Choroid plexus epithelial cell (primary cell): Measurements from ENCODE around the gene MYBL2.
"Not testable (repeated sequence)": the region's sequence is repeated elsewhere in the genome, so short reads cannot be mapped to it uniquely, and the experiment has no call there.

Experiments used
- DNase-seq: peaks from one replicate; pipeline ENCODE4 v3.0.0-alpha.2; 2010; ENCODE audit warnings: low read depth
- H3K4me3 ChIP-seq: 2 replicates; pipeline ENCODE4 v1.5.1; 2011; ENCODE audit warnings: low read depth, mild to moderate bottlenecking, control low read depth, low read length, moderate library complexity
- TF ChIP-seq, protein P1 (sequence below): conservative IDR thresholded peaks from 2 replicates; pipeline ENCODE4 v1.5.1; 2011; ENCODE audit warnings: low read depth, mild to moderate bottlenecking, control low read depth, inconsistent platforms, low read length, moderate library complexity

Gene MYBL2

DNA sequence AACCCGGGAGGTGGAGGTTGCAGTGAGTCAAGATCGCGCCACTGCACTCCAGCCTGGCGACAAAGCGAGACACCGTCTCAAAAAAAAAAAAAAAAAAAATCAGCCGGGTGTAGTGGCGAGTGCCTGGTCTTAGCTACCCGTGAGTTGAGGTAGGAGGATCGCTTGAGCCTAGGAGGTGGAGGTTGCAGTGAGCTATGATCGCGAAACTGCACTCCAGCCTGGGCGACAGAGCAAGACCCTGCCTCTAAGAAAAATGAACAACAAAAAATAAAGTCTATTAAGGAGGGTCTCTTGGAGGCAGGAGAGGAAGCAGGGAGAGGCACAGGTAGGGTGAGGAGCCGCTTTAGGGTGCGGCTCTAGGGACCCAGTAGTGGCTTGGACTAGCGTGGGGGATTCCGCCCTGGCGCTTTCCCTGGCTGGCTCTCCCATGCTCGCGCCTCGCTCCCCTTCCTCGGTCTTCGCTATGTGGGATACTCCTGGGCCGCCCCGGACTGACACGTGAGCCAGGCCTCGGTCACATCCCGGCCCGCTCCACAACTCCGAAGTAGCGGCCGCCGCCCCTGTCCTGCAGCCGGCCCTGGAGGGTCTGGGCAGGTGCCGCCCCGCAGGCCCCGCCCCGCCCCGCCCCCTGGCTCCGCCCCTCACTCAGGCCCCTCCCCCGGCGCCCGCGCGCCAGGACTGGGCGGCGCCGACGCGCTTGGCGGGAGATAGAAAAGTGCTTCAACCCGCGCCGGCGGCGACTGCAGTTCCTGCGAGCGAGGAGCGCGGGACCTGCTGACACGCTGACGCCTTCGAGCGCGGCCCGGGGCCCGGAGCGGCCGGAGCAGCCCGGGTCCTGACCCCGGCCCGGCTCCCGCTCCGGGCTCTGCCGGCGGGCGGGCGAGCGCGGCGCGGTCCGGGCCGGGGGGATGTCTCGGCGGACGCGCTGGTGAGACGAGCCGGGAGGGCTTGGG is at the start of gene MYBL2:
Gene MYBL2, plus strand, starts transcription at position 739 of the 953 bp plus-strand sequence. Its CDS starts 170 bp downstream, at position 909.
- peak within 1 kb of the TSS; percentile 57 for H3K4me3 ChIP-seq
- TF ChIP-seq, protein P1, sequence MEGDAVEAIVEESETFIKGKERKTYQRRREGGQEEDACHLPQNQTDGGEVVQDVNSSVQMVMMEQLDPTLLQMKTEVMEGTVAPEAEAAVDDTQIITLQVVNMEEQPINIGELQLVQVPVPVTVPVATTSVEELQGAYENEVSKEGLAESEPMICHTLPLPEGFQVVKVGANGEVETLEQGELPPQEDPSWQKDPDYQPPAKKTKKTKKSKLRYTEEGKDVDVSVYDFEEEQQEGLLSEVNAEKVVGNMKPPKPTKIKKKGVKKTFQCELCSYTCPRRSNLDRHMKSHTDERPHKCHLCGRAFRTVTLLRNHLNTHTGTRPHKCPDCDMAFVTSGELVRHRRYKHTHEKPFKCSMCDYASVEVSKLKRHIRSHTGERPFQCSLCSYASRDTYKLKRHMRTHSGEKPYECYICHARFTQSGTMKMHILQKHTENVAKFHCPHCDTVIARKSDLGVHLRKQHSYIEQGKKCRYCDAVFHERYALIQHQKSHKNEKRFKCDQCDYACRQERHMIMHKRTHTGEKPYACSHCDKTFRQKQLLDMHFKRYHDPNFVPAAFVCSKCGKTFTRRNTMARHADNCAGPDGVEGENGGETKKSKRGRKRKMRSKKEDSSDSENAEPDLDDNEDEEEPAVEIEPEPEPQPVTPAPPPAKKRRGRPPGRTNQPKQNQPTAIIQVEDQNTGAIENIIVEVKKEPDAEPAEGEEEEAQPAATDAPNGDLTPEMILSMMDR, result no peak
- peak; percentile 59 for DNase-seq

DNA sequence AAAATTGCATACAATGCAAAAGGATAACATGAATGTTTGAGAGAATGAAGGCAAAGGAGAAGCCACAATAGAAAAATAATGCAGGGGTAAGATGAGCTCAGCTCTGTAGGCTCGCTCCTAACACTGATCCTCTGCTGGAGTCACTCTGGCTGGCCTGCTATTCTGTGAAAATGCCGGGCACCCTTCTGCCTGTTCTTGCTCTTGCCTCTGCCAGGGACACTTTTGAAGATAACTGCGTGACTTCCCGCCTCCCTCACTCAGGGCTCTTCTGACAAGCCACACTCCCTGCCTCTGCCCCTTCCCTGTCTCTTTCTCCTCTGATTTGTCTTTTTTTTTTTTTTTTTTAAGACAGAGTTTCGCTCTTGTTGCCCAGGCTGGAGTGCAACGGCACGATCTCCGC is 35.3 kb upstream of the MYBL2 start:
- no peak overlapping the region for H3K4me3 ChIP-seq
- DNase-seq, result no peak
- TF ChIP-seq, protein P1, result no peak

DNA sequence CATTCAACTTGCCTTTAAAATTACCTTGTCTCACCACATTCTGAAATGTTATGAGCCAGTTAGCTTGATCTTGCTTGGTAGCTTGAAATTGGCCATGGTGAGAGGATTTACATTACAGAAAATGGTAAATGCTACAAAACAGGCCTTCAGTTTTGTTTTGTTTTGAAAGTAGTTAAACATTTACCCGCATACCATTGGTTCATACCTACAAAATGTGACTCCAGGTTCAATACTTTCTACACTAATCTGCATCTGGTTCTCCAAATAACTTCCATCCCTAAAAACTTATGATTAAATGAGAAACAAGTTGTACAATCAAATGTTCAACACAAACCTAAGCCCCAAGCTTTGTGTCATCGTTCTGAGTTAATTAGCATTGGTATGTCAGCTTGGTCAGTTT is 30.5 kb upstream of the MYBL2 start:
- TF ChIP-seq, protein P1, result no peak

DNA sequence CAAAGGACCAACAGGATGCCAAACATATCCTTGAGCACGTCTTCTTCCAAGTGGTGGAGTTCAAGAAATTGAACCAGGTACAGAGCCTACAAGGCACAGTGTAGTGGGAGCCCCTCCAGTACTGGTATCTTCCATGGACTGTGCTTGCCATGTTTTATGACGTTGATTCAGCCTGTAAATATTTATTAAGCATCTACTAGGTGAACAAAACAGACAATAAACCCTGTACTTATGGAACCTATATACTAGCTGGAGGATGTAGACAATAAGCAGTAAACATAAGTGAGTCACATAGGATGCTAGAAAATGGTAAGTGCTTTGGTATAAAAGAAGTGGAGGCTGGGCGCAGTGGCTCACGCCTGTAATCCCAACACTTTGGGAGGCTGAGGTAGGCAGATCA is 24.4 kb upstream of the MYBL2 start:
- DNase-seq, result no peak
- TF ChIP-seq, protein P1, result no peak
- no peak overlapping the region for H3K4me3 ChIP-seq

More for the DNA sequence above, 30.5 kb upstream of the MYBL2 start:
- H3K4me3 ChIP-seq, result no peak overlapping the region
- DNase-seq, result no peak

DNA sequence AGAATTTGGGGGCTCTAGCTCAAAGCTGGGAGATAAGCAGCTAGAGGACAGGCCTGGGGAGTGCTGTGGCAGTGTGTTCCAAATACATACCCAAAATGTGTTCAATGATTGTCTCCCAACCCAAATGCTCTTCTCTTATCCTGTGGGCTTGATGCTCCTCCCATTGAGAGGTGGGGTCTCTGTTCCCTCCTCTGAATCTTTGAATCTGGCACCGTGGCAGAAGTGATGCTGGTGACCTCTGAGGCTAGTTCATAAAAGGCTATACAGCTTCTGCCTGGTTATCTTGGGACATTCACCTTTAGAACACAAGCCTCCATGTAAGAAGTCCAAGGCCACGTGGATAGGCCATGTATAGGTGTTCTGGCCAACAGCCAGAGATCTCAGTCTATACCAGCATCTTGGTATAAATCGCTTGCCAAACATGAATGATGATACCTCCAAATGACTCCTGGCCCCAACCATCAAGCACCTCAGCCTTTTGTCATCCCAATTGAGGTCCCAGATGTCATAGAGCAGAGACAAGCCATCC is 15.9 kb upstream of the MYBL2 start:
- no peak for DNase-seq
- H3K4me3 ChIP-seq, result no peak overlapping the region
- TF ChIP-seq, protein P1, result no peak

DNA sequence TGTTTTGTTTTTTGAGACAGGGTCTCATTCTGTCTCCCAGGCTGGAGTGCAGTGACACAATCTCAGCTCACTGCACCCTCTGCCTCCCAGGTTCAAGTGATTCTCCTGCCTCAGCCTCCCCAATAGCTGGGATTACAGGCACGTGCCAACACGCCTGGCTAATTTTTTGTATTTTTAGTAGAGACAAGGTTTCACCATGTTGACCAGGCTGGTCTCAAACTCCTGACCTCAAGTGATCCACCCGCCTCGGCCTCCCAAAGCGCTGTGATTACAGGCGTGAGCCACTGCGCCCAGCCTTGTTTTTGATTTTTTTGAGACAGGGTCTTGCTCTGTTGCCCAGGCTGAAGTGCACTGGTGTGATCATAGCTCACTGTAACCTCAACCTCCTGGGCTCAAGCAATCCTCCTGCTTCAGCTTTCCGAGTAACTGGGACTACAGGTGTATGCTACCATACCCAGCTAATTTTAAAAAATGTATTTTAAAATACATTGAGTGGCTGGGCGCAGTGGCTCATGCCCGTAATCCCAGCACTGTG is 15.2 kb upstream of the MYBL2 start:
- H3K4me3 ChIP-seq, DNase-seq: not testable (repeated sequence)

DNA sequence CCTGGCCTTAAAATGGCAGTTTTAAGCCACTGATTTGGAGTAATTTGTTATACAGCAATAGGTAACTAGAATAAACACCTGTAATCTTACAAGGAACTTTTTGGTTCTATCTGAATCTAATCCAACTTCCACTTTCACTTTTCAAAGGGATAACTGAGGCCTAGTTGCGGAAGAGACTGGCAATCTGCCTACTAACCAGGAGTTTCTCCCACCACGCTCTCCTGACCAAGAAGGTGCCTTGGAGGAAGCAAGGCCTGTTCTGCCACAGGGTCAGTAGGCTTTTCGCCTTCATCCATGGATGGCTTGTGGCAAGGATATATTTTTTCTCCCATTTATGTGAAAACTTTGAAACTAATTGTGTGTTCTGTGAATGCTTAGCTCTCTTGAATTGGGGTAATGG is 12.9 kb upstream of the MYBL2 start:
- TF ChIP-seq, protein P1, result no peak
- H3K4me3 ChIP-seq, result no peak overlapping the region
- DNase-seq, result no peak

DNA sequence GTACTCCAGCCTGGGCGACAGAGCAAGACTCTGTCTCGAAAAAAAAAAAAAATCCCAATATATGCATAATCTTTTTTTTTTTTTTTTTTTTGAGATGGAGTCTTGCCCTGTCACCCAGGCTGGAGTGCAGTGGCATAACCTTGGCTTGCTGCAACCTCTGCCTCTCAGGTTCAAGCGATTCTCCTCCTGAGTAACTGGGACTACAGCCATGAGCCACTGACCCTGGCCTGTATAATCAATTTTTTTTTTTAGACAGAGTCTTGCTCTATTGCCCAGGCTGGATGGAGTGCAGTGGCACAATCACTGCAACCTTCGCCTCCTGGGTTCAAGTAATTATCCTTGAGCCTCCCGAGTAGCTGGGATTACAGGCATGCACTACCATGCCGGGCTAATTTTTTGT is 11.7 kb upstream of the MYBL2 start:
- DNase-seq, H3K4me3 ChIP-seq: not testable (repeated sequence)
